HFF-Myc (cell line): ENCODE measurements around the gene NRM.

ENCODE experiments used
- DNase-seq: peaks from one replicate; pipeline ENCODE4 v3.0.0-alpha.2; 2011; ENCODE audit warnings: low read depth; ENCODE audit errors: extremely low read depth
- H3K4me3 ChIP-seq: replicated peaks from 2 replicates; pipeline ENCODE4 v1.5.1; 2011; ENCODE audit warnings: low read depth, mild to moderate bottlenecking, control low read depth, low read length
- TF ChIP-seq, protein P1 (sequence below): IDR thresholded peaks from 2 replicates; pipeline ENCODE4 v1.5.1; 2012; ENCODE audit warnings: mild to moderate bottlenecking, low read depth, low read length, control low read depth; ENCODE audit errors: missing control alignments

Gene NRM

GRCh38 chr6:30640481-30640880, 50.3 kb downstream of the NRM start:
- no peak overlapping the region for H3K4me3 ChIP-seq
- DNase-seq: no peak
- TF ChIP-seq, protein P1, sequence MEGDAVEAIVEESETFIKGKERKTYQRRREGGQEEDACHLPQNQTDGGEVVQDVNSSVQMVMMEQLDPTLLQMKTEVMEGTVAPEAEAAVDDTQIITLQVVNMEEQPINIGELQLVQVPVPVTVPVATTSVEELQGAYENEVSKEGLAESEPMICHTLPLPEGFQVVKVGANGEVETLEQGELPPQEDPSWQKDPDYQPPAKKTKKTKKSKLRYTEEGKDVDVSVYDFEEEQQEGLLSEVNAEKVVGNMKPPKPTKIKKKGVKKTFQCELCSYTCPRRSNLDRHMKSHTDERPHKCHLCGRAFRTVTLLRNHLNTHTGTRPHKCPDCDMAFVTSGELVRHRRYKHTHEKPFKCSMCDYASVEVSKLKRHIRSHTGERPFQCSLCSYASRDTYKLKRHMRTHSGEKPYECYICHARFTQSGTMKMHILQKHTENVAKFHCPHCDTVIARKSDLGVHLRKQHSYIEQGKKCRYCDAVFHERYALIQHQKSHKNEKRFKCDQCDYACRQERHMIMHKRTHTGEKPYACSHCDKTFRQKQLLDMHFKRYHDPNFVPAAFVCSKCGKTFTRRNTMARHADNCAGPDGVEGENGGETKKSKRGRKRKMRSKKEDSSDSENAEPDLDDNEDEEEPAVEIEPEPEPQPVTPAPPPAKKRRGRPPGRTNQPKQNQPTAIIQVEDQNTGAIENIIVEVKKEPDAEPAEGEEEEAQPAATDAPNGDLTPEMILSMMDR: no peak
